Measurements from ENCODE around the gene RPF1. TPM values are rescaled to one million over a fixed set of nuclear protein-coding genes. Genes with fewer than 3 reads are reported as not detected.

Gene RPF1
- total and polyA plus RNA-seq, 4 donors, result 13.5 to 16.8 (median 14.8) TPM

DNA sequence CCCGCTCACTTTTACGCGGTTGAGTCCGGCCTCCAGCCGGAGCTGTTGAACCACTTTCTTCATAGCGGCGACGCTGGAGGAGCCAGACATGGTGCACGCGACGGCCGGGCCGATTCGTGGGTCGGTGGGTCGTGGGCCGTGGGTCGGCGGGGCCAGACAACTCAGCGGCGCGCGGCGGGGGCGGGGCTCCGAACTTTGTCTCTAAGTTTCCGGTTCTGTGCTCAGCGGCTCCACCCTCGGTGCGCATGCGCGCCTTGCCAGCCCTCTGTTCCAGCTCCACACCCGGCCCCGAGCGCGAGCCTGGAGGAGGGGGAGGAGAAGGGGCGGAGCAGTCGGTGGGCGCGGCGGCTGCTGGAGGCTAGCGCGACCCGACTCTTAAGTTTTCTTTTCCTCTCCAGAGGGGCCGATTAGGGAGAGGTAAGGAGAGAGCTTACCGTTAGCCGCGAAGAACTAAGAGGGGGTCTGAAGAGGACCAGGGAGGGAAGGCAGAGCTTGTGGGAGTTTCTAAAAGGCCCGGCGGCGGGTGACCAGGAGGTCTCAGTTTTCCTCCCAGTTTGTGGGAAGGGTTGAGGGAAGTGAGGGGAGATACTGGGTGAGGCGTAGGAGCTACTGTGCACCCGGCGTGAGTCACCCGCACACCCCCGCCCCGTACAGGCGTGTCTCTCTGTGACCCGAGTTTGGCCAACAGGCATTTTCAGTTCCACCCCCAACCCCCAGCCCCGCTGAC is 27.1 kb downstream of the RPF1 start, which contains the start of the genes GNG5 and SPATA1:
TSS of gene GNG5 (minus strand) at position 580 of the 727 bp plus-strand sequence. CDS start at position 90, 490 bp downstream.
TSS of gene SPATA1 (plus strand) at position 385 of the 727 bp plus-strand sequence. CDS start 9,974 bp downstream, outside the sequence.
- H3K4me3 ChIP-seq (ENCODE audit: low read depth in 1 of 3, low read length in 3 of 3), result peak within 1 kb of the TSS; percentile 89 to 98 (median 92)
- H3K4me1 ChIP-seq (ENCODE audit: control insufficient read depth in 4 of 4, insufficient read depth in 4 of 4, low read length in 3 of 4), result peaks cover 1 to 45% (median 21%) of the 10 kb centered on the region in 4 donors
- peak within 1 kb of the TSS; percentile 99 to 100 for H3K27ac ChIP-seq (ENCODE audit: low read depth in 1 of 2, low read length in 2 of 2)
- H3K9ac ChIP-seq (ENCODE audit: low read depth in 1 of 2, low read length in 2 of 2), result peak within 1 kb of the TSS; percentile 92 to 99
- H3K9me3 ChIP-seq (ENCODE audit: control insufficient read depth in 4 of 4, low read length in 3 of 4), result no peaks in the 10 kb centered on the region
- DNase-seq (ENCODE audit: low spot score), result peak; percentile 99
- TF ChIP-seq TAF1 (conservative IDR thresholded peaks at IDR 0.05) (peak; percentile 94), HNF4G (IDR thresholded peaks at IDR 0.05) (peak; percentile 15), RXRA (IDR thresholded peaks at IDR 0.05) (peak; percentile 72 to 81), GABPA (IDR thresholded peaks at IDR 0.05 in 1 of 2, conservative IDR thresholded peaks at IDR 0.05 in 1 of 2) (peak in 1 of 2 donors; percentile 67), EGR1 (IDR thresholded peaks at IDR 0.05; ENCODE audit: low read depth in 2 of 2) (peak; percentile 38 to 52), JUND (IDR thresholded peaks at IDR 0.05) (peak; percentile 89 to 96), ATF3 (IDR thresholded peaks at IDR 0.05) (peak; percentile 83), YY1 (IDR thresholded peaks at IDR 0.05) (peak; percentile 66), FOXA1 (IDR thresholded peaks at IDR 0.05) (no peak), ZBTB33 (IDR thresholded peaks at IDR 0.05) (peak; percentile 30), RAD21 (IDR thresholded peaks at IDR 0.05) (peak; percentile 14 to 20), FOXA2 (IDR thresholded peaks at IDR 0.05) (peak; percentile 29), HNF4A (conservative IDR thresholded peaks at IDR 0.05) (peak; percentile 36 to 47), SP1 (IDR thresholded peaks at IDR 0.05) (peak; percentile 78), NR2F2 (IDR thresholded peaks at IDR 0.05) (peak; percentile 68)
- TF ChIP-seq, protein P1, sequence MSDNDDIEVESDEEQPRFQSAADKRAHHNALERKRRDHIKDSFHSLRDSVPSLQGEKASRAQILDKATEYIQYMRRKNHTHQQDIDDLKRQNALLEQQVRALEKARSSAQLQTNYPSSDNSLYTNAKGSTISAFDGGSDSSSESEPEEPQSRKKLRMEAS (IDR thresholded peaks at IDR 0.05), result peak; percentile 36
- TF ChIP-seq, protein P2, sequence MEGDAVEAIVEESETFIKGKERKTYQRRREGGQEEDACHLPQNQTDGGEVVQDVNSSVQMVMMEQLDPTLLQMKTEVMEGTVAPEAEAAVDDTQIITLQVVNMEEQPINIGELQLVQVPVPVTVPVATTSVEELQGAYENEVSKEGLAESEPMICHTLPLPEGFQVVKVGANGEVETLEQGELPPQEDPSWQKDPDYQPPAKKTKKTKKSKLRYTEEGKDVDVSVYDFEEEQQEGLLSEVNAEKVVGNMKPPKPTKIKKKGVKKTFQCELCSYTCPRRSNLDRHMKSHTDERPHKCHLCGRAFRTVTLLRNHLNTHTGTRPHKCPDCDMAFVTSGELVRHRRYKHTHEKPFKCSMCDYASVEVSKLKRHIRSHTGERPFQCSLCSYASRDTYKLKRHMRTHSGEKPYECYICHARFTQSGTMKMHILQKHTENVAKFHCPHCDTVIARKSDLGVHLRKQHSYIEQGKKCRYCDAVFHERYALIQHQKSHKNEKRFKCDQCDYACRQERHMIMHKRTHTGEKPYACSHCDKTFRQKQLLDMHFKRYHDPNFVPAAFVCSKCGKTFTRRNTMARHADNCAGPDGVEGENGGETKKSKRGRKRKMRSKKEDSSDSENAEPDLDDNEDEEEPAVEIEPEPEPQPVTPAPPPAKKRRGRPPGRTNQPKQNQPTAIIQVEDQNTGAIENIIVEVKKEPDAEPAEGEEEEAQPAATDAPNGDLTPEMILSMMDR (IDR thresholded peaks at IDR 0.05; ENCODE audit: low read depth, low read length, missing input control), result no peak
- TF ChIP-seq, protein P3, sequence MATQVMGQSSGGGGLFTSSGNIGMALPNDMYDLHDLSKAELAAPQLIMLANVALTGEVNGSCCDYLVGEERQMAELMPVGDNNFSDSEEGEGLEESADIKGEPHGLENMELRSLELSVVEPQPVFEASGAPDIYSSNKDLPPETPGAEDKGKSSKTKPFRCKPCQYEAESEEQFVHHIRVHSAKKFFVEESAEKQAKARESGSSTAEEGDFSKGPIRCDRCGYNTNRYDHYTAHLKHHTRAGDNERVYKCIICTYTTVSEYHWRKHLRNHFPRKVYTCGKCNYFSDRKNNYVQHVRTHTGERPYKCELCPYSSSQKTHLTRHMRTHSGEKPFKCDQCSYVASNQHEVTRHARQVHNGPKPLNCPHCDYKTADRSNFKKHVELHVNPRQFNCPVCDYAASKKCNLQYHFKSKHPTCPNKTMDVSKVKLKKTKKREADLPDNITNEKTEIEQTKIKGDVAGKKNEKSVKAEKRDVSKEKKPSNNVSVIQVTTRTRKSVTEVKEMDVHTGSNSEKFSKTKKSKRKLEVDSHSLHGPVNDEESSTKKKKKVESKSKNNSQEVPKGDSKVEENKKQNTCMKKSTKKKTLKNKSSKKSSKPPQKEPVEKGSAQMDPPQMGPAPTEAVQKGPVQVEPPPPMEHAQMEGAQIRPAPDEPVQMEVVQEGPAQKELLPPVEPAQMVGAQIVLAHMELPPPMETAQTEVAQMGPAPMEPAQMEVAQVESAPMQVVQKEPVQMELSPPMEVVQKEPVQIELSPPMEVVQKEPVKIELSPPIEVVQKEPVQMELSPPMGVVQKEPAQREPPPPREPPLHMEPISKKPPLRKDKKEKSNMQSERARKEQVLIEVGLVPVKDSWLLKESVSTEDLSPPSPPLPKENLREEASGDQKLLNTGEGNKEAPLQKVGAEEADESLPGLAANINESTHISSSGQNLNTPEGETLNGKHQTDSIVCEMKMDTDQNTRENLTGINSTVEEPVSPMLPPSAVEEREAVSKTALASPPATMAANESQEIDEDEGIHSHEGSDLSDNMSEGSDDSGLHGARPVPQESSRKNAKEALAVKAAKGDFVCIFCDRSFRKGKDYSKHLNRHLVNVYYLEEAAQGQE (IDR thresholded peaks at IDR 0.05), result peak; percentile 89
- WGBS, result under 1% methylated on average over 60 of the region's 60 CpGs
- peaks cover 0 to 7% (median 3%) of the 10 kb centered on the region in 4 donors for H3K36me3 ChIP-seq (ENCODE audit: control insufficient read depth in 4 of 4, insufficient read depth in 3 of 4, low read depth in 1 of 4, low read length in 3 of 4)
- H3K27me3 ChIP-seq (ENCODE audit: control insufficient read depth in 4 of 4, insufficient read depth in 4 of 4, low read length in 3 of 4), result no peaks in the 10 kb centered on the region
